GDM1 (cell line): ENCODE data around the gene PMAIP1.
"Not testable (repeated sequence)": the region's sequence is repeated elsewhere in the genome, so short reads cannot be mapped to it uniquely, and the experiment has no call there.

Experiments
- DNase-seq: peaks from one replicate; lab custom pipeline; 2025; lab: John Stamatoyannopoulos, UW

Gene PMAIP1

GRCh38 chr18:59899298-59900221, at the start of gene PMAIP1:
PMAIP1 (plus strand) TSS chr18:59899996; CDS start chr18:59900178, 182 bp downstream.
- peak; percentile 80 for DNase-seq

DNA sequence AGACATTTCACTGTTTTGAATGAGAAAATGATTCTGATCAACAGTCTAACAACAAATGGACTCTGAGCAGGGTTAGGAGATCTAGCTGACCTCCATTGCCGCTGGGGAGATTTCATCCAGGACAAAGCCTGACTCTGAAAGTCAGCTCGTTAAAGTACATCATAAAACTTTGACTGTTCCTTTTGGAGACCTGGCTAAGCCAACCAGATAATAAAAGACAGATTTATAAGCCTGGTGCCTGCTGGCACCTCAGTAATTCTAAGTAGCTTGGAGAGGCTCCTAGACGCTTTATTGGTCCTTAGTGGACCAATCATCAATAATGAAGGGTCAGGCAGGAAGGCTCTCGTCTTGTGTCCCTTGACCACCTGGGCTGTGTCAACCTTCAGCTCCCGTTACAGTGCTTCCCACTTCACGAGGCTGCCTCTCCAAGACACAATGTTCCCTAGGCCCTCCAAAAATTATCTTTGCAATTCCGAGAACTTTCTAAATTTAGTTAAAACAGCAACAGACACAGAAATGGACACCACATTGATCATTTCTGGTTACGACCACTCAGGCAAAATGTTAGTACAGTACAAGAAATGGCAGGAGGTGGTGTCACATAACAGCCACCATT, 47.9 kb upstream of the PMAIP1 start:
- no peak for DNase-seq

DNA sequence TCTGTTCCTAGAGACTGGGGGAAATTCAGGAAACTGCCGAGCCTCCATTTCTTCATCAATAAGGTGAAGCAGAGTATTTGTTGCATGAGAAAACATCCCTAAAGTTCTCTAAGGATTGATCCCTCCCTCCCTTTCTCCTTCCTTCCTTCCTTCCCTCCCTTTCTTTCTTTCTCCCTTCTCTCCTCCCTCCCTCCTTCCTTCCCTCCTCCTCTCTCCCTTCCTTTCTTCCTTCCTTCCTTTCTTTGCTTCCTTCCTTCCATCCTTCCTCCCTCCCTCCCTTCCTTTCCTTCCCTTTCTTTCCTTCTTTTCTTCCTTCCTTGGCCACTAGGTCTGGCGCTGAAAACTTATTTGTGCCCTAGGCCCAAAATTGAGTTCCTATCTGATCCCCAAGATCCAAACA, 47.2 kb upstream of the PMAIP1 start:
- no peak for DNase-seq

- DNase-seq = no peak
Observed at GRCh38 chr18:59853380-59853779, 46.4 kb upstream of the PMAIP1 start.

- DNase-seq = not testable (repeated sequence)
Observed at GRCh38 chr18:59853988-59854387, 45.8 kb upstream of the PMAIP1 start.

DNA sequence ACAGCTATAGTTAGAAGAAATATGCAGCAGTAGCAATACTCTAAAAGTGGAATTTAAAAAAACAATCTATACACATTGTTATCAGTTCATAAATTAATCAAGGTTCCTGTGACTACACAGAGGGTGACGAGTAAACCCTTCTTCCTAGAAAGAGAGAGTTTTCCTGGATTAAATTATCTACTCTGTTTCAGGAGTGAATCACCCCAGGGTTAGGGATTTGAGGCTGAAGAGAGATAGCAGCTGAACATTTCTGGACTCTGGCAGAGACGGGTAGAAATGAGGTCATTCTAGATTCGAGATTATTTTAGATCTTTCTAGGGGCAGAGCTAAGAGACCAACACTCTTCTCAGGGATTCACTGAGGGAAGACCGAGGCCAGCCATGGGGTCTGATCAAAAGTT, 38.8 kb upstream of the PMAIP1 start:
- no peak for DNase-seq

- DNase-seq = no peak
Observed at GRCh38 chr18:59861963-59862819, 37.6 kb upstream of the PMAIP1 start.

DNA sequence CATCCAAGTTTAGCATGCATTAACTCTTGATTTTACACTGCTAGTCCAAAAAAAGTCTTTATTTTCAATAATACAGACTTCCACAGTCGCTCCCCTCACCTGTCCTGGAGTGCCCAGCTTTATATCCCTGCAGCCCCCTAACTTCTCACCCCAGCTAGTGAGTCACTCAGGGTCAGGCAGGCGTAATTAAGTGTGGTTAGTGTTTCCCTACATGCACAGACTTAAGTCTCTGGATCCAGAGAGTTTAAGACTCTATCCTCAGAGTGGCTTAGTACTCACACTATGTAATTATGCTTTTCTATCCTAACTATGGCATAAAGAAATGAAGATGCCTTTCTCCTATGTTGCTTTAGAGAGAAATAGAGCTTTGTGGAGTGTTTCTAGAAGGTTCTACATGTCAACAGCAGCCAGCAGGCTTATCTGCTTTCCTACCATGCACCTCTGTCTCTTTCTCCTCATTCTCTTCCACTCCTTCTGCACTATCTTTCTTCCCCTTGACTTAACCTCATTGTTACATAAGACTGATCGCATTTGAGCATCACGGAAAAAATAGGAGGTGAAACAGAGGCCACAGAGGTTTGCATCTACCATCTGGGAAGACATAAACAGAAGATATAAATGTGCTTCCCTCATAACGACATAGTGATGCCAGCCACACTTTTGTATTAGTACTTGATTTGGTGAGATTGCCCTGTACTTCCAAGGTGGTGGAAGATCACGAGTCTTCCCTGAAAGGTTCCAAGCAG, 34.4 kb upstream of the PMAIP1 start:
- no peak for DNase-seq

GRCh38 chr18:59866551-59867269, 33.1 kb upstream of the PMAIP1 start:
- no peak for DNase-seq

DNA sequence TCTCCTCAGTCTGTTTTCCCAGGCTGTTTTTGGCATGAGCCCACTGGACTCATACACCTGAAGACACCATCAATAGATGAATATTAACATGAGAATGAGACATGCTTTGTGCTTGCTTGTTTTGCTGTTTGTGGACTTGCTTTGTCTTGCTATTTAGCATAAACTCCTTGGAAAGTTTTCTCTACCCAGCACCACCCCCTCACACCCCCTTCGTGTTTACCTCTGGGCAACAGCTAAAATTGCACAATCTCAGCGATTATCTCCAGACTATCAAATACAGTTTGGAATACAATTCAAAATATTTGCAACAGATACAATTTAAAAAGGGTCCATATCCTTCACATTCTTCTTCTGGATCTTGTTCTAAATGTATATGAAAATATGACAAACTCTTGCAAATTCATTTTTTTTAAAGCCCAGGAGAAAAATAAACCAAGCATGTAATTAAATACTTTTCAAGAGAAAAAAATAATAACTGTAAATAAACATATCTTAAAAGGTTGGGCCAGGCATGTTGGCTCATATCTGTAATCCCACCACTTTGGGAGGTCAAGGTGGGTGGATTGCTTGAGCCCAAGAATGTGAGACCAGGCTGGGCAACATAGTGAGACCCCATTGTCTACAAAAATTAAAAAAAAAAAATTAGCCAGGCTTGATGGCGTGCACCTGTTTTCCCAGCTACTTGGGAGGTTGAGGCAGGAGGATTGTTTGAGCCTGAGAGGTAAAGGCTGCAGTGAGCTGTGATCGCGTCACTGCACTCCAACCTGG, 32.3 kb upstream of the PMAIP1 start:
- no peak for DNase-seq

DNA sequence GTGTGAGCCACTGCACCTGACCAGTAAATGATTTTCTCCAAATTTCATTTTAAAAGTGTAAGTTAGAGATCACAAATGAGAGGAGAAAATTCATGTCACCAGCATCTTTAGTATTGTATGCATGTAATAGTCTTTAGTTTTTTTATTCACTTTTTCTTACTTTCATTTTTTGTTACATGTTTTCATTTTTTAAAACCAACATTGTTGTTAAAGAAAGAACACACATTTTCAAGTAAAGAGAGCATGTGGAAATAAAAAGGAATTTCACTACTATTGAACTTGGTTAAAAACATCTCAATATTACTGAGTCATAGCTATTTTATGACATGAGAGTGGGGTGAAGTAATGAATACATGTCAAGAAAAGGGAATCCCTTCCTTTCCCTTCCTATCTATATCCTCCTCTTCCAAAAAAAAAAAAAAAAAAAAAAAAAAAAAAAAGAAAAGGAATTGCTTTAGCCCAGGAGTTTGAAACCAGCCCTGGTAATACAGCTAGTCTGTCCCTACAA, 29.1 kb upstream of the PMAIP1 start:
- DNase-seq = no peak

DNA sequence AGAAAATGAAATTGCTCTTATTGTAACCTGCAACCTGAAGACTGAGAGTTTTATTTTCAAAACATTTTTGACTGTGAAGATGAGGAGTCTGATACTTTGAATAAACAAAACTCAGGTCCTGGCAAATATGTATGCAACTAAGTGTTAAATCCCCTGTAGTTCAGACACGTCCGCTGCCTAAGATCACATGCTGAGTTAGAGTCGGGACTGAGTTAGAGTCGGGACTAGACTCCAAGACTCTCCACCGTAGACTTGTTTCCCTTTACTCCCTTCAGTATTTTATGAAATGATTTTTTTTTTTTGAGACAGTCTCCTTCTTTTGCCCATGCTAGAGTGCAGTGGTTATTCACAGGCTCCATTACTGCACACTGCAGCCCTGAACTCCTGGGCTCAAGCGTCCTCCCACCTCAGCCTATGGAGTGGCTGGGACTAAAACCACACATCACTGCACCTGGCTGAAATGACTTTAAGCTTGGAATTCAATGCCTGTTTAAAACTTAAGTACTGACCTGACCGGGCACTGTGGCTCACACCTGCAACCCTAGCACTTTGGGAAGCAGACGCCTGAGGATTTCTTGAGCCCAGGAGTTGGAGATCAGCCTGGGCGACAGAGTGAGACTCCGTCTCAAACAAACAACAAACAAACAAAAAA, 28.0 kb upstream of the PMAIP1 start:
- DNase-seq = no peak

DNA sequence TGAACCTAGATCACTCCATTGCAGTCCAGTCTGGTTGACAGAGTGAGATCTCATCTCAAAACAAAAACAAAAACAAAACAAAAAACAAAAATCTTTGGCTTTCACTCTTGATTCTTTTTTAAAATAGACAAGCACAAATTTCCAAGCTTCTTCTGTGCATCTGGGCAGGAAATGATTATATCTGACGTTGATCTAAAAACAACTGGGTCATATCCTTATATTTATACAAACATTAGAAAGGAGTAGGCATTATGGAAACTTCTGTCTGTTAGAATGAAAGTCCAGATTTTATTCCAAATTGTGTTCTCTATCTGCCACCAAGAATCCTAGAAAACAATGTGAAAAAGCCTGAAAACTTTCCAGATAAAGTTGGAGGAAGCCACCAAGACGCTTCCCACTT, 26.2 kb upstream of the PMAIP1 start:
- no peak for DNase-seq

GRCh38 chr18:59874166-59874565, 25.6 kb upstream of the PMAIP1 start:
- no peak for DNase-seq

DNA sequence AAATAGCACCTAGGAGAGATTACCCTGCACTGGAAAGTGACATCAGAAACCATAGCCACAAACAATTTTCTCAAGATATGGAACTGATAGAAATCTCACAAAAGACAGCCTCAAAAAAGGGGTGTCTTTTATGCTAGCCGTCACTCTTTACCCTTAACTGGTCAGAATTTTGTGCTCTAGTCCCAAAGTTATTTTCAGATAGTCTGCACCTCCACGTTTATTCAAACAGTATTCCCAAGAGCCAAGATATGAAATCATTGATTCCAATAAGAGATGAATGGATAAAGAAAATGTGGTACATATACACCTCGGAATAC, 23.5 kb upstream of the PMAIP1 start:
- DNase-seq = no peak

DNA sequence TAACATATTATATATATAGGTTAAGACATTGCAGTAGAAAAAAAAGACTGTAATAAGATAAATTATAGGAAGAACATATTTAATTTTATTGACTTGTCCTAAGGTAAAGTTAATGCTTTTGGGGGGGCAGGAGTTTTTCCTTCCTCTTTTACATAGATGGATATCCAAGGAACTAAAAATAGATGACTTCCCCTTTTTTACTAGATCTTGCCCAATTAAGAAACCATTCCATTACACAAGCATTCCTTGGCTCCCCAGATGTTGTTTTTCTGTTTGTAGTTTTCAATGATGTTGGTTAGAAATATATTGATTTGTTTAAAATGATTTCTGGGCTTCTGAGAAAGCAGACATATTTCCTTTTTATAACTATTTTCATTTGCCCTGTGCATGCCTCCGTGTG, 22.4 kb upstream of the PMAIP1 start:
- peak; percentile 11 for DNase-seq

- no peak for DNase-seq
Observed at GRCh38 chr18:59878644-59879043, 21.2 kb upstream of the PMAIP1 start.

GRCh38 chr18:59881728-59882656, 17.8 kb upstream of the PMAIP1 start:
- peak; percentile 11 for DNase-seq

DNA sequence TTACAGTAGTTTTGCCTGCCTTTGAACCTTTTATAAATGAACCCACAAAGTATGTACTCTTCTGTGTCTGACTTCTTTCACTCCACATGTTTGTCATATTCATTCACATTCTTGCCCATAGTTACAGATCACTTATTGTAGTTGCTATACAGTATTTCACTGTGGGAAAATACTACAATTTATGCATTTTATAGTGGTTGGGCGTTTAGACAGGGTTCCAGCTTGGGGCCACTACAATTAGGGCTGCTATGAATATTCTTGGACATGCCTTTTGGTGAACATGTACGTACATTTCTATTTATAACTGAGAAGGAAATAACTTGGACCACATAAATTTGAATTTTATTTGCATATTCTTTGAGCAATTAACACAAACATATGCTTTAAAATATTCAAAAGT, 15.4 kb upstream of the PMAIP1 start:
- DNase-seq = no peak
